HepG2 (cell line): ENCODE measurements around the gene ADAM19. TPM values are rescaled to one million over a fixed set of nuclear protein-coding genes. Genes with fewer than 3 reads are reported as not detected.

Experiments
- HDAC1 ChIP-seq: sonication (generic); formaldehyde crosslinking; IDR thresholded peaks from 2 replicates; pipeline ENCODE4 v1.5.1; 2020; ENCODE audit warnings: mild to moderate bottlenecking, missing genetic modification reagents
- HHEX ChIP-seq: IDR thresholded peaks from 2 replicates; pipeline ENCODE4 v1.6.1; 2016; ENCODE audit warnings: control low read depth
- IRF9 ChIP-seq: sonication (generic); formaldehyde crosslinking; IDR thresholded peaks from 2 replicates; pipeline ENCODE4 v1.8.0; 2022; ENCODE audit warnings: missing genetic modification reagents, mild to moderate bottlenecking, borderline replicate concordance
- MAX ChIP-seq: IDR thresholded peaks from 2 replicates; pipeline ENCODE4 v1.6.1; 2012; ENCODE audit warnings: inconsistent platforms
- PAXIP1 ChIP-seq: sonication (generic); formaldehyde crosslinking; conservative IDR thresholded peaks from 2 replicates; pipeline ENCODE4 v1.4.0; 2020; ENCODE audit warnings: mild to moderate bottlenecking, missing genetic modification reagents, moderate library complexity
- PHF21A ChIP-seq: sonication (generic); formaldehyde crosslinking; IDR thresholded peaks from 2 replicates; pipeline ENCODE4 v1.5.0; 2020; ENCODE audit warnings: mild to moderate bottlenecking, missing genetic modification reagents
- SP140L ChIP-seq: sonication (generic); formaldehyde crosslinking; IDR thresholded peaks from 2 replicates; pipeline ENCODE4 v1.4.0; 2020; ENCODE audit warnings: missing genetic modification reagents, borderline replicate concordance
- SPEN ChIP-seq: sonication (generic); formaldehyde crosslinking; IDR thresholded peaks from 2 replicates; pipeline ENCODE4 v1.5.1; 2020; ENCODE audit warnings: low read depth, mild to moderate bottlenecking, missing genetic modification reagents
- TARDBP ChIP-seq: sonication (generic); formaldehyde crosslinking; IDR thresholded peaks from 2 replicates; pipeline ENCODE4 v1.8.0; 2022; ENCODE audit warnings: mild to moderate bottlenecking, missing genetic modification reagents
- TBX3 ChIP-seq: fragments of 450-650 bp; IDR thresholded peaks from 2 replicates; pipeline ENCODE4 v1.6.1; 2017; ENCODE audit warnings: antibody characterized with exemption, mild to moderate bottlenecking, inconsistent platforms, borderline replicate concordance
- WIZ ChIP-seq: sonication (generic); formaldehyde crosslinking; IDR thresholded peaks from 2 replicates; pipeline ENCODE4 v1.5.1; 2020; ENCODE audit warnings: mild to moderate bottlenecking, missing genetic modification reagents
- ZMYM2 ChIP-seq: sonication (generic); formaldehyde crosslinking; IDR thresholded peaks from 2 replicates; pipeline ENCODE4 v1.8.0; 2022; ENCODE audit warnings: mild to moderate bottlenecking, missing genetic modification reagents
- ZMYM3 ChIP-seq: sonication (generic); formaldehyde crosslinking; IDR thresholded peaks from 2 replicates; pipeline ENCODE4 v1.5.1; 2020; ENCODE audit warnings: mild to moderate bottlenecking, missing genetic modification reagents
- ZNF263 ChIP-seq: sonication (generic); formaldehyde crosslinking; IDR thresholded peaks from 2 replicates; pipeline ENCODE4 v1.4.0; 2020; ENCODE audit warnings: missing genetic modification reagents
- ZNF451 ChIP-seq: sonication (generic); formaldehyde crosslinking; IDR thresholded peaks from 2 replicates; pipeline ENCODE4 v1.5.0; 2020; ENCODE audit warnings: mild to moderate bottlenecking, missing genetic modification reagents
- ZNF513 ChIP-seq: sonication (generic); formaldehyde crosslinking; conservative IDR thresholded peaks from 2 replicates; pipeline ENCODE4 v1.5.0; 2020; ENCODE audit warnings: missing genetic modification reagents
- ZNF687 ChIP-seq: sonication (generic); formaldehyde crosslinking; IDR thresholded peaks from 2 replicates; pipeline ENCODE4 v1.5.1; 2020; ENCODE audit warnings: mild to moderate bottlenecking, missing genetic modification reagents, moderate library complexity
- ZSCAN20 ChIP-seq: sonication (generic); formaldehyde crosslinking; IDR thresholded peaks from 2 replicates; pipeline ENCODE4 v1.4.0; 2020; ENCODE audit warnings: missing genetic modification reagents, mild to moderate bottlenecking, borderline replicate concordance
- polyA plus RNA-seq, 8 experiments: library from polyadenylated mRNA; depleted of rRNA in 3 of 8; stranded (reverse) in 7 of 8; unstranded in 1 of 8; fragments of >200 nt; fragmentation: Illumina TruSeq in 4 of 8; extraction: Trizol in 4 of 8; gene quantifications; 2 replicates each; pipeline versions ENCODE4 v1.2.1 to v1.2.3, GENCODE V29; 2011 to 2016; ENCODE audit warnings: low read depth in 4 of 8, missing spikeins in 1 of 8, mixed read lengths in 1 of 8; ENCODE audit not compliant: insufficient read depth in 1 of 8
- total RNA-seq, 5 experiments: library from RNA; depleted of rRNA; stranded (reverse); fragments of >200 nt; fragmentation: Illumina TruSeq; extraction: Trizol; gene quantifications; 2 replicates each; pipeline ENCODE4 v1.2.3, GENCODE V29; 2016; ENCODE audit warnings: low read depth in 1 of 5

The ADAM19 gene
- total and polyA plus RNA-seq, 2 of the 13 experiments (the other 11 are each of a cell fraction or from before 2014, with no cell fraction given), result 0.38 to 0.74 TPM

GRCh38 chr5:157479612-157480510, 95.7 kb downstream of the ADAM19 start (continued):
- TF ChIP-seq ZNF687 (CRISPR knock-in tag) (peak; percentile 17; the same call in 1 of the 2 replicates), SP140L (no peak), ZNF513 (no peak), ZSCAN20 (CRISPR knock-in tag) (peak; percentile 85; the same call in 1 of the 2 replicates), ZNF263 (CRISPR knock-in tag) (no peak; the same call in 1 of the 2 replicates), WIZ (CRISPR knock-in tag) (no peak), ZMYM2 (no peak), MAX (0 out of 2 replicates have a peak, but pooled peaks have one; percentile 23), SPEN (CRISPR knock-in tag) (0 out of 2 replicates have a peak, but pooled peaks have one; percentile 43), PAXIP1 (CRISPR knock-in tag) (peak; percentile 60), HDAC1 (peak; percentile 66; the same call in 1 of the 2 replicates), TBX3 (no peak), PHF21A (peak; percentile 47; the same call in 1 of the 2 replicates), TARDBP (CRISPR knock-in tag) (no peak), ZMYM3 (CRISPR knock-in tag) (peak; percentile 72), IRF9 (CRISPR knock-in tag) (no peak), HHEX (CRISPR knock-in tag) (no peak), ZNF451 (CRISPR knock-in tag) (no peak)
